ENCODE results near the gene FAM151B.

The FAM151B gene

DNA sequence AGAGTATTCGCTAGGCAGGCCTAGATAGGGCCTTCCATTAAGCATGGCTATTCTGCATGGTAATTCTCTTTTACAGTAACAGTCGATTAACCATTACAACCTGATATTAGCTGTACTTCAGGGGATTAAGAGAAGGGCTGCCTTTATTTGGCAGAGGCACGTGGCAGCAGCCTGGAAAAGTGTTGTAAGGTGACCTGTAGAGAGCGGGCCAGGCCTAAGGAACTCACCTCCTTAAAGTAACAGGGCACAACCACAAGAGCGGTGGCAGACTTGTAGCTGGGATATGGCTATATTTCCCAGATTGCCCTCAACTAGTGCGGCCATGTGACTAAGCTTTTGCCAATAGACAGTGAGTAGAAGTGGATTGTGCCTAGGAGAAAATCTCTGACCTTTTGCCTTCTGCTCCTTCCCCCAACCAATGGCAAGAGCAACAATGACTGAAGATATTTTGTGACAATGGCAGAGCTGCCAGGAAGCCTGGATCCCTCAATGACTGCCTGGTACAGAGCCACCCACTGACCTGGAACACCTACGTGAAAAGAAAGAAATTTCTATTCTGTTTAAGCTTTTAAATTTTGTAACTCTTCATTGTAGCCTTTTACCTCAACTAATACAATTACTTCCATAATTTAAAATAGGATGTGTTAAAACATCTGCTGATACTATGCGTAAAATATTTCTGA is 101.1 kb downstream of the FAM151B start:
- no peak for DNase-seq (ENCODE audit: low read depth)

DNA sequence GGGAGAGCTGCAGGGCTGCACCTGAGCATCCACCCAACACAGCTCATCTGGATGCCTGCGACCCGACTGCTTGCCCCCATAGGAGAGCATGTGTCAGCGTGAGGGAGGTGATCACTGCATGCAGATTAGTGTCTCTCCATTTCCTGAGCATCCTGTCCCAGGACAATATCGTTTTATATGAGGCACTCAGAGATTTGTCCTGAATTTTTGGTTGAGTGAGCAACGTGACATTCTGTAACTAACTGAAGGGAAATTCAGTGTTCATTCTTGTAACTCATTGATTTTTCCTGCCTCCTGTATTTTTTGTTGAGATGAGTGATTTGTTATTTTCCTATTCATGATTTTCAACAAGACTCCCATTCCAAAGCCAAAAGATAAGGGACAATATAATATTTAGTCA is 102.9 kb downstream of the FAM151B start:
- DNase-seq (ENCODE audit: low read depth), result no peak

DNA sequence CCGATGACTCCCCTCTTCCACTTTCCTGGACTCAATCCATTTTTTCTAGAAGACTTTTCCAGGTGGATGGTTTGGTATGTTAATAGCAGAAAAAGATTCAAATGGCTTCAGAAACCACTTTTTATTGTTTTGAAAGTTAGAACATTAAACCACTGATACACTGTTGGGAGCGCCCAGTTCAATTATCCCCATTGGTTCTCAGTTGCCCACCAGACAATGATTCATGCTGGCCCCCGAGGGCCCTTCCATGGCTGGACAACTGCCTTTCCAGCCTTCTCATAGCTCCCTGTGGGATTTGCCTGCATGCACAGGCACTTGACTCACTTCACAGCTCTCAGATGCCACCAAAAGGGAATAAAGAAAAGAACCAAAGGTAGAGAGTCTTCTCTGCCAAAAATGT is 103.5 kb downstream of the FAM151B start:
- DNase-seq (ENCODE audit: low read depth), result no peak

DNA sequence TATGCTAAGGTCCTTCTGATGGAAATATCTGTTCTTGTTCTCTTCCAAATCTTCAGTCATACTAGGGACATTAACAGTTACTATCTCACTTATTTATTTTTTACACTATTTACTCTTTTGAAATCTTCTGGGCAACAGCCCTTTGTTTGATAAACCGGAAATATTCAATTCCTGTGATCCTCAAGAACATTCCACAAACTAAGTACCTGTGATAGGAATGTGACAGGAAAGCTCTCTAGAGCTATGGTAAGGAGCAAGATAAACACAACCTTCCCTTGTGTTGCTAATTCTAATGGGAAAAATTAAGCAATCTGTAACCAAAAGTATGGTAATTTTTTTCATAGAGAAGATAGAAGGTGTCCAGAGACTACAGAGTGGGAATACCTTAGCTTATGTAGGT is 104.2 kb downstream of the FAM151B start:
- no peak for DNase-seq (ENCODE audit: low read depth)

Data from activated gamma-delta T cell treated with anti-CD3 and anti-CD28 coated beads, Interleukin-2, amount 50 U/mL, for 16 hours (primary cell).